H1 (cell line): Measurements from ENCODE around the gene TMEM72. TPM values are rescaled to one million over a fixed set of nuclear protein-coding genes. Genes with fewer than 3 reads are reported as not detected.

Experiments
- CTCF ChIA-PET: fragments of 300-600 bp; sonication (Branson Sonifier 250); formaldehyde crosslinking; loops from one replicate; lab custom pipeline; 2021; ENCODE audit not compliant: partially characterized antibody; lab: Charles Lee
- POLR2A ChIA-PET: fragments of 300-600 bp; sonication (Branson Sonifier 250); formaldehyde crosslinking; loops from one replicate; lab custom pipeline; 2021; ENCODE audit warnings: inconsistent platforms; ENCODE audit not compliant: partially characterized antibody; lab: Charles Lee
- DNase-seq, 2 experiments: peaks; one replicate each; pipeline versions ENCODE4 v3.0.0 to v3.0.0-alpha.2; 2010 to 2022; ENCODE audit warnings: low spot score in 2 of 2, low read depth in 1 of 2, mixed read lengths in 1 of 2
- FAIRE-seq: peaks from 2 replicates; lab custom pipeline; 2011; peaks lifted over from hg19 to GRCh38; lab: Jason Lieb, UNC
- H2AFZ ChIP-seq: 2 replicates; pipeline ENCODE4 v1.8.1; 2012; ENCODE audit warnings: low read length, inconsistent platforms
- H2AK5ac ChIP-seq: 2 replicates; pipeline ENCODE4 v1.6.1; 2013; ENCODE audit warnings: low read depth, low read length
- H2BK120ac ChIP-seq: replicated peaks from 2 replicates; pipeline ENCODE3; 2013; ENCODE audit warnings: low read depth, low read length, inconsistent platforms
- H2BK12ac ChIP-seq: 2 replicates; pipeline ENCODE4 v1.6.1; 2013; ENCODE audit warnings: low read depth, low read length
- H2BK15ac ChIP-seq: 2 replicates; pipeline ENCODE4 v1.6.1; 2013; ENCODE audit warnings: low read length
- H2BK20ac ChIP-seq: 2 replicates; pipeline ENCODE4 v1.6.1; 2013; ENCODE audit warnings: low read length
- H2BK5ac ChIP-seq: 2 replicates; pipeline ENCODE4 v1.6.1; 2013; ENCODE audit warnings: low read depth, low read length
- H3K14ac ChIP-seq: 2 replicates; pipeline ENCODE4 v1.6.1; 2013; ENCODE audit warnings: inconsistent platforms; ENCODE audit not compliant: insufficient read length
- H3K18ac ChIP-seq: 2 replicates; pipeline ENCODE4 v1.6.1; 2013; ENCODE audit warnings: low read length; ENCODE audit errors: extremely low read depth
- H3K23ac ChIP-seq: 2 replicates; pipeline ENCODE4 v1.6.1; 2013; ENCODE audit warnings: inconsistent platforms; ENCODE audit not compliant: insufficient read length
- H3K23me2 ChIP-seq: 2 replicates; pipeline ENCODE4 v1.6.1; 2013; ENCODE audit warnings: low read depth, low read length
- H3K27ac ChIP-seq: 2 replicates; pipeline ENCODE4 v1.6.1; 2011; ENCODE audit warnings: low read depth, low read length, inconsistent platforms
- H3K27me3 ChIP-seq, 4 experiments: replicated peaks in 1 of 4; 1 replicate in 1 of 4; 2 replicates in 3 of 4; pipeline versions ENCODE4 v1.6.1 to v1.8.1; 2011 to 2013; ENCODE audit warnings: low read length in 3 of 4, mild to moderate bottlenecking in 3 of 4, inconsistent platforms in 2 of 4, mixed read lengths in 2 of 4, moderate library complexity in 1 of 4; ENCODE audit not compliant: control insufficient read depth in 3 of 4, insufficient read depth in 3 of 4; ENCODE audit errors: extremely low read depth in 1 of 4
- H3K36me3 ChIP-seq, 4 experiments: 2 replicates each; pipeline versions ENCODE4 v1.6.1 to v1.8.1; 2011 to 2013; ENCODE audit warnings: mild to moderate bottlenecking in 4 of 4, low read length in 3 of 4, moderate library complexity in 2 of 4, control low read depth in 1 of 4, inconsistent platforms in 1 of 4; ENCODE audit not compliant: insufficient read depth in 4 of 4, control insufficient read depth in 2 of 4
- H3K4ac ChIP-seq: replicated peaks from 2 replicates; pipeline ENCODE3; 2013; ENCODE audit warnings: low read length, low read depth, mixed read lengths, inconsistent platforms; ENCODE audit not compliant: insufficient read length
- H3K4me1 ChIP-seq, 4 experiments: replicated peaks in 1 of 4; 1 replicate in 1 of 4; 2 replicates in 3 of 4; pipeline versions ENCODE4 v1.6.1 to v1.8.1; 2011 to 2013; ENCODE audit warnings: low read length in 3 of 4, inconsistent platforms in 2 of 4, mixed read lengths in 1 of 4; ENCODE audit not compliant: insufficient read depth in 4 of 4, control insufficient read depth in 3 of 4
- H3K4me2 ChIP-seq, 2 experiments: 2 replicates each; pipeline versions ENCODE4 v1.6.1 to v1.8.1; 2011 to 2013; ENCODE audit warnings: low read depth in 2 of 2, low read length in 2 of 2, control low read depth in 1 of 2, inconsistent platforms in 1 of 2, mild to moderate bottlenecking in 1 of 2; ENCODE audit not compliant: insufficient read depth in 1 of 2
- H3K4me3 ChIP-seq, 4 experiments: fragments of 200-600, 300-600 bp in 1 of 4; sonication (generic), shearing (Covaris generic), sonication (Bioruptor Twin) in 1 of 4; 2 replicates each; pipeline versions ENCODE4 v1.5.1 to v1.8.1; 2011 to 2016; ENCODE audit warnings: low read length in 4 of 4, low read depth in 3 of 4, control low read depth in 2 of 4, inconsistent platforms in 2 of 4, mild to moderate bottlenecking in 2 of 4, mixed read lengths in 1 of 4, moderate library complexity in 1 of 4; ENCODE audit not compliant: insufficient read depth in 2 of 4; ENCODE audit errors: extremely low read depth in 1 of 4
- H3K56ac ChIP-seq: replicated peaks from 2 replicates; pipeline ENCODE3; 2013; ENCODE audit warnings: low read depth, mild to moderate bottlenecking, mixed read lengths, low read length, inconsistent platforms; ENCODE audit not compliant: insufficient read length
- H3K79me1 ChIP-seq: 2 replicates; pipeline ENCODE4 v1.6.1; 2013; ENCODE audit warnings: low read depth, low read length, control low read depth
- H3K79me2 ChIP-seq, 2 experiments: 2 replicates each; pipeline versions ENCODE4 v1.6.1 to v1.8.1; 2012 to 2013; ENCODE audit warnings: low read length in 2 of 2, mild to moderate bottlenecking in 2 of 2, inconsistent platforms in 1 of 2; ENCODE audit not compliant: insufficient read depth in 2 of 2, control insufficient read depth in 1 of 2
- H3K9ac ChIP-seq, 4 experiments: replicated peaks in 1 of 4; 1 replicate in 1 of 4; 2 replicates in 3 of 4; pipeline versions ENCODE4 v1.6.1 to v1.8.1; 2011 to 2013; ENCODE audit warnings: low read depth in 3 of 4, low read length in 3 of 4, control low read depth in 2 of 4, mild to moderate bottlenecking in 2 of 4, moderate library complexity in 2 of 4, inconsistent platforms in 1 of 4; ENCODE audit errors: extremely low read depth in 1 of 4
- H3K9me3 ChIP-seq, 2 experiments: 2 replicates each; pipeline versions ENCODE4 v1.6.1 to v1.8.1; 2012 to 2013; ENCODE audit warnings: mild to moderate bottlenecking in 2 of 2, moderate library complexity in 2 of 2, control low read depth in 1 of 2, inconsistent platforms in 1 of 2, low read depth in 1 of 2, low read length in 1 of 2, mixed read lengths in 1 of 2; ENCODE audit not compliant: insufficient read depth in 2 of 2
- H4K20me1 ChIP-seq, 2 experiments: replicated peaks in 1 of 2; 2 replicates each; pipeline versions ENCODE3 to v1.8.1; 2011 to 2013; ENCODE audit warnings: inconsistent platforms in 2 of 2, low read length in 2 of 2, mild to moderate bottlenecking in 1 of 2; ENCODE audit not compliant: insufficient read depth in 2 of 2, control insufficient read depth in 1 of 2
- H4K5ac ChIP-seq: 2 replicates; pipeline ENCODE4 v1.6.1; 2013; ENCODE audit warnings: low read length, low read depth, mixed read lengths, inconsistent platforms; ENCODE audit not compliant: insufficient read length
- H4K8ac ChIP-seq: 2 replicates; pipeline ENCODE4 v1.8.0; 2013; ENCODE audit warnings: mild to moderate bottlenecking, moderate library complexity, low read length, inconsistent platforms; ENCODE audit not compliant: insufficient read depth; ENCODE audit errors: extremely low read depth
- H4K91ac ChIP-seq: replicated peaks from 2 replicates; pipeline ENCODE3; 2013; ENCODE audit warnings: low read length, mixed read lengths, inconsistent platforms; ENCODE audit not compliant: insufficient read length
- SAP30 ChIP-seq: fragments of 300-600 bp; sonication (generic); IDR thresholded peaks from 2 replicates; pipeline ENCODE4 v1.7.1; 2012; ENCODE audit warnings: low read length, moderate library complexity, mild to moderate bottlenecking, inconsistent platforms; ENCODE audit not compliant: insufficient read depth, insufficient replicate concordance
- polyA plus RNA-seq, 7 experiments: library from polyadenylated mRNA; depleted of rRNA in 3 of 7; stranded (reverse) in 5 of 7; unstranded in 2 of 7; fragments of >200 nt in 5 of 7; fragments of 200-250 nt in 2 of 7; gene quantifications; 1 replicate in 5 of 7; 2 replicates in 1 of 7; 4 replicates in 1 of 7; pipeline versions ENCODE4 v1.2.1 to v1.2.3, GENCODE V29; 2011 to 2013; ENCODE audit warnings: missing spikeins in 2 of 7, mixed read lengths in 2 of 7
- total RNA-seq: library from RNA; stranded (reverse); fragmentation: NEBNext Ultra II Directional; extraction: Animal tissue kit (Norgen Biotek cat#: 25700); gene quantifications from 2 replicates; pipeline ENCODE4 v1.2.1, GENCODE V29; 2021
- TF ChIP-seq, protein P1 (sequence below): IDR thresholded peaks from 2 replicates; pipeline ENCODE4 v1.6.1; 2012; ENCODE audit warnings: low read length, inconsistent platforms

TMEM72 gene
- total and polyA plus RNA-seq, 2 of the 8 experiments (the other 6 are each of a cell fraction or from before 2014, with no cell fraction given) = not detected

DNA sequence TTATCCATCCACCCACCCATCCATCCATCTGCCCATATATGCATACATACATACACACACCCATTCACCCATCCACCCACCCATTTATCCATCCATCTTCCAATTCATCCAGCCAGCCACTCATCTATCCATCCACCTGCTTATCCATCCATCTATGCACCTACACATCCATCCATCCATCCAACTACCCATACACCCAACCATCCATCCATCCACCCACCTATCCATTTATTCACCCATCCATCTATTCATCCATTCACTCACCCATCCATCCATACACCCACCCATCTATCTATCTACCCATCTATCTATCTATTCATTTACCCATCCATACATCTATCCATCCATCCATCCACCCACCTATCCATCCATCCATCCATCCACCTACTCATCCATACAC, 17.3 kb downstream of the TMEM72 start:
- Histone ChIP-seq H2BK20ac (no peak overlapping the region), H3K56ac (no peak overlapping the region), H2BK12ac (no peak overlapping the region), H3K4me1 (peaks cover 0 to 7% (median 3%) of the 10 kb centered on the region in 4 experiments; a peak in 2 of 7 replicates), H3K14ac (no peak overlapping the region), H2BK120ac (no peak overlapping the region), H3K18ac (no peak overlapping the region), H4K20me1 (no peaks in the 10 kb centered on the region), H3K27ac (no peak overlapping the region), H2BK5ac (no peak overlapping the region), H3K79me1 (no peaks in the 10 kb centered on the region), H3K23ac (no peak overlapping the region), H2AK5ac (no peak overlapping the region), H2AFZ (no peak overlapping the region), H3K9ac (no peak overlapping the region), H3K27me3 (peaks cover 0 to 6% (median 2%) of the 10 kb centered on the region in 4 experiments; a peak in 3 of 7 replicates), H2BK15ac (no peak overlapping the region), H4K91ac (no peak overlapping the region), H3K4ac (no peak overlapping the region), H4K8ac (no peak overlapping the region), H3K79me2 (no peaks in the 10 kb centered on the region), H3K9me3 (no peaks in the 10 kb centered on the region), H3K36me3 (no peaks in the 10 kb centered on the region), H3K4me3 (no peak overlapping the region), H3K4me2 (no peak overlapping the region), H4K5ac (no peak overlapping the region), H3K23me2 (peaks cover 12% of the 10 kb centered on the region; the same call in 1 of the 2 replicates)
- DNase-seq = no peak
- no peak for FAIRE-seq
- no peak for TF ChIP-seq SAP30
- TF ChIP-seq, protein P1, sequence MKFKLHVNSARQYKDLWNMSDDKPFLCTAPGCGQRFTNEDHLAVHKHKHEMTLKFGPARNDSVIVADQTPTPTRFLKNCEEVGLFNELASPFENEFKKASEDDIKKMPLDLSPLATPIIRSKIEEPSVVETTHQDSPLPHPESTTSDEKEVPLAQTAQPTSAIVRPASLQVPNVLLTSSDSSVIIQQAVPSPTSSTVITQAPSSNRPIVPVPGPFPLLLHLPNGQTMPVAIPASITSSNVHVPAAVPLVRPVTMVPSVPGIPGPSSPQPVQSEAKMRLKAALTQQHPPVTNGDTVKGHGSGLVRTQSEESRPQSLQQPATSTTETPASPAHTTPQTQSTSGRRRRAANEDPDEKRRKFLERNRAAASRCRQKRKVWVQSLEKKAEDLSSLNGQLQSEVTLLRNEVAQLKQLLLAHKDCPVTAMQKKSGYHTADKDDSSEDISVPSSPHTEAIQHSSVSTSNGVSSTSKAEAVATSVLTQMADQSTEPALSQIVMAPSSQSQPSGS = no peak
- ChIA-PET CTCF (interaction anchor here (0.7 to 3.5 kb wide), 8 partner anchors 9 to 80 kb away, joined by 3 to 16 read pairs (median 4); no protein-coding TSS in a partner anchor), POLR2A (no interaction called here)
